Nephron progenitor cell (in vitro differentiated cells): ENCODE measurements around the gene CTNND2.

Experiments
- DNase-seq: peaks from one replicate; pipeline ENCODE4 v3.0.0; 2021
- H3K27ac Mint-ChIP-seq: 2 replicates; pipeline ENCODE4 v1.8.0; 2021; ENCODE audit warnings: mild to moderate bottlenecking, moderate library complexity, mixed read lengths
- H3K27me3 Mint-ChIP-seq: 2 replicates; pipeline ENCODE4 v1.8.0; 2021; ENCODE audit warnings: mild to moderate bottlenecking, low read depth, mixed read lengths; ENCODE audit not compliant: poor library complexity
- H3K36me3 Mint-ChIP-seq: 2 replicates; pipeline ENCODE4 v1.8.0; 2021; ENCODE audit warnings: low read depth, mixed read lengths
- H3K4me1 Mint-ChIP-seq: 2 replicates; pipeline ENCODE4 v1.8.0; 2021; ENCODE audit warnings: mixed read lengths
- H3K4me3 Mint-ChIP-seq: 2 replicates; pipeline ENCODE4 v1.8.0; 2021; ENCODE audit warnings: mild to moderate bottlenecking, moderate library complexity, mixed read lengths
- H3K9me3 Mint-ChIP-seq: 2 replicates; pipeline ENCODE4 v1.8.0; 2021; ENCODE audit warnings: mild to moderate bottlenecking, moderate library complexity, mixed read lengths
- CTCF ChIP-seq: fragments of 200-600 bp; sonication (generic); IDR thresholded peaks from 2 replicates; pipeline ENCODE4 v1.5.0; 2021; ENCODE audit warnings: antibody characterized with exemption

Gene CTNND2

GRCh38 chr5:11596657-11597071 is 307.6 kb downstream of the CTNND2 start:
- H3K9me3 Mint-ChIP-seq: no peaks in the 10 kb centered on the region
- no peak for TF ChIP-seq CTCF
- no peak overlapping the region for H3K4me3 Mint-ChIP-seq
- H3K36me3 Mint-ChIP-seq: no peaks in the 10 kb centered on the region
- H3K27ac Mint-ChIP-seq: no peak overlapping the region
- peaks cover 13% of the 10 kb centered on the region for H3K4me1 Mint-ChIP-seq
- no peak for DNase-seq
- H3K27me3 Mint-ChIP-seq: peaks cover 3% of the 10 kb centered on the region

- DNase-seq: no peak
- H3K9me3 Mint-ChIP-seq: no peaks in the 10 kb centered on the region
- no peaks in the 10 kb centered on the region for H3K36me3 Mint-ChIP-seq
- no peak overlapping the region for H3K4me3 Mint-ChIP-seq
- H3K27me3 Mint-ChIP-seq: peaks cover 3% of the 10 kb centered on the region
- no peak overlapping the region for H3K27ac Mint-ChIP-seq
- no peak for TF ChIP-seq CTCF
- H3K4me1 Mint-ChIP-seq: peaks cover 13% of the 10 kb centered on the region
Measured at GRCh38 chr5:11596185-11596584, 308.1 kb downstream of the CTNND2 start.

- no peak overlapping the region for H3K4me3 Mint-ChIP-seq
- no peak overlapping the region for H3K27ac Mint-ChIP-seq
- TF ChIP-seq CTCF: no peak
- H3K9me3 Mint-ChIP-seq: no peaks in the 10 kb centered on the region
- H3K27me3 Mint-ChIP-seq: peaks cover 6% of the 10 kb centered on the region
- no peaks in the 10 kb centered on the region for H3K36me3 Mint-ChIP-seq
- no peak for DNase-seq
- peaks cover 13% of the 10 kb centered on the region for H3K4me1 Mint-ChIP-seq
Measured at GRCh38 chr5:11595045-11595444, 309.2 kb downstream of the CTNND2 start.

- H3K36me3 Mint-ChIP-seq: no peaks in the 10 kb centered on the region
- H3K9me3 Mint-ChIP-seq: no peaks in the 10 kb centered on the region
- peaks cover 17% of the 10 kb centered on the region for H3K4me1 Mint-ChIP-seq
- no peak for DNase-seq
- H3K27ac Mint-ChIP-seq: no peak overlapping the region
- no peak for TF ChIP-seq CTCF
- H3K4me3 Mint-ChIP-seq: no peak overlapping the region
- H3K27me3 Mint-ChIP-seq: peaks cover 6% of the 10 kb centered on the region
Measured at GRCh38 chr5:11594021-11594420, 310.2 kb downstream of the CTNND2 start.

- no peak overlapping the region for H3K4me3 Mint-ChIP-seq
- H3K4me1 Mint-ChIP-seq: peaks cover 22% of the 10 kb centered on the region
Measured at GRCh38 chr5:11590475-11590874, 313.8 kb downstream of the CTNND2 start.

More at GRCh38 chr5:11590475-11590874, 313.8 kb downstream of the CTNND2 start:
- H3K27ac Mint-ChIP-seq: no peak overlapping the region
- no peaks in the 10 kb centered on the region for H3K9me3 Mint-ChIP-seq
- H3K36me3 Mint-ChIP-seq: no peaks in the 10 kb centered on the region
- DNase-seq: no peak
- H3K27me3 Mint-ChIP-seq: peaks cover 6% of the 10 kb centered on the region
- TF ChIP-seq CTCF: no peak
